B cell (primary cell): ENCODE results near the gene EPHB1. TPM values are rescaled to one million over a fixed set of nuclear protein-coding genes. Genes with fewer than 3 reads are reported as not detected.

Source experiments
- ATAC-seq: fragments of 200-7000 bp; cut with Tn5 transposase; one replicate; pipeline ENCODE4 v1.10.0; 2021; ENCODE audit warnings: low read depth, mild to moderate bottlenecking, moderate number of reproducible peaks, moderate library complexity
- CTCF ChIA-PET: fragments of 350-600 bp; sonication (Branson Sonifier 250); formaldehyde crosslinking; loops from one replicate; lab custom pipeline; 2021; ENCODE audit warnings: antibody characterized with exemption, inconsistent platforms; lab: Charles Lee
- POLR2A ChIA-PET: fragments of 350-600 bp; sonication (Branson Sonifier 250); formaldehyde crosslinking; loops from one replicate; lab custom pipeline; 2021; ENCODE audit warnings: antibody characterized with exemption; lab: Charles Lee
- DNase-seq: peaks from one replicate; pipeline ENCODE4 v3.0.0; 2013
- H2AFZ ChIP-seq: 2 replicates; pipeline ENCODE4 v1.6.1; 2012; ENCODE audit warnings: mild to moderate bottlenecking, low read depth, low read length; ENCODE audit not compliant: insufficient read depth, poor library complexity, severe bottlenecking
- H3K27ac ChIP-seq, 2 donors: 1 replicate in 1 of 2; 2 replicates in 1 of 2; pipeline ENCODE4 v1.5.1; 2012 to 2013; ENCODE audit warnings: low read length in 2 of 2, mild to moderate bottlenecking in 2 of 2, moderate library complexity in 1 of 2
- H3K27me3 ChIP-seq, 4 experiments: fragments of 200-600 bp in 1 of 4; sonication (generic) in 1 of 4; replicated peaks in 1 of 4; 1 replicate in 2 of 4; 2 replicates in 2 of 4; pipeline versions ENCODE4 v1.6.1 to v1.7.0; 2013 to 2016; ENCODE audit warnings: low read length in 3 of 4, mild to moderate bottlenecking in 2 of 4, mixed read lengths in 1 of 4, moderate library complexity in 1 of 4; ENCODE audit not compliant: insufficient read depth in 4 of 4, control insufficient read depth in 3 of 4; ENCODE audit errors: control extremely low read depth in 1 of 4
- H3K36me3 ChIP-seq, 2 experiments: replicated peaks in 1 of 2; 1 replicate in 1 of 2; 2 replicates in 1 of 2; pipeline versions ENCODE4 v1.6.1 to v1.7.1; 2013; ENCODE audit warnings: low read length in 1 of 2; ENCODE audit not compliant: insufficient read depth in 2 of 2, control insufficient read depth in 1 of 2; ENCODE audit errors: control extremely low read depth in 1 of 2, extremely low read depth in 1 of 2
- H3K4me1 ChIP-seq, 2 donors: fragments of 200-600 bp in 1 of 2; sonication (generic) in 1 of 2; 1 replicate in 1 of 2; 2 replicates in 1 of 2; pipeline versions ENCODE4 v1.5.1 to v1.6.1; 2013 to 2017; ENCODE audit warnings: low read length in 2 of 2; ENCODE audit not compliant: control insufficient read depth in 2 of 2, insufficient read depth in 2 of 2
- H3K4me2 ChIP-seq: replicated peaks from 2 replicates; pipeline ENCODE3; 2012; ENCODE audit warnings: mild to moderate bottlenecking, low read depth, low read length; ENCODE audit not compliant: poor library complexity, severe bottlenecking
- H3K4me3 ChIP-seq, 5 experiments: fragments of 200-600 bp in 1 of 5; sonication (generic) in 1 of 5; 1 replicate in 3 of 5; 2 replicates in 2 of 5; pipeline versions ENCODE4 v1.5.1 to v1.7.0; 2011 to 2016; ENCODE audit warnings: low read length in 4 of 5, mild to moderate bottlenecking in 4 of 5, low read depth in 2 of 5, control low read depth in 1 of 5, moderate library complexity in 1 of 5; ENCODE audit not compliant: insufficient read depth in 1 of 5; ENCODE audit errors: control extremely low read depth in 1 of 5, extremely low read depth in 1 of 5
- H3K79me2 ChIP-seq: fragments of 200-600 bp; sonication (generic); one replicate; pipeline ENCODE4 v1.6.0; 2016; ENCODE audit warnings: low read length; ENCODE audit not compliant: control insufficient read depth, insufficient read depth
- H3K9ac ChIP-seq: fragments of 200-600 bp; sonication (generic); 2 replicates; pipeline ENCODE4 v1.6.1; 2017; ENCODE audit warnings: mild to moderate bottlenecking, low read length, moderate library complexity
- H3K9me3 ChIP-seq, 3 donors: one replicate each; pipeline versions ENCODE4 v1.6.1 to v1.7.1; 2013; ENCODE audit warnings: low read length in 2 of 3; ENCODE audit not compliant: control insufficient read depth in 2 of 3, insufficient read depth in 1 of 3; ENCODE audit errors: control extremely low read depth in 1 of 3
- H4K20me1 ChIP-seq: 2 replicates; pipeline ENCODE4 v1.6.0; 2012; ENCODE audit warnings: mild to moderate bottlenecking, low read length; ENCODE audit not compliant: insufficient read depth, control insufficient read depth, poor library complexity, severe bottlenecking
- H3K27ac Mint-ChIP-seq: one replicate; pipeline ENCODE4 v1.8.0; 2021; ENCODE audit warnings: mixed read lengths
- H3K27me3 Mint-ChIP-seq: one replicate; pipeline ENCODE4 v1.8.0; 2021; ENCODE audit warnings: mixed read lengths
- H3K4me1 Mint-ChIP-seq: one replicate; pipeline ENCODE4 v1.8.0; 2021; ENCODE audit warnings: mixed read lengths
- H3K4me3 Mint-ChIP-seq: one replicate; pipeline ENCODE4 v1.8.0; 2021; ENCODE audit warnings: mixed read lengths
- H3K9me3 Mint-ChIP-seq: one replicate; pipeline ENCODE4 v1.8.0; 2022; ENCODE audit warnings: mixed read lengths; ENCODE audit not compliant: insufficient read depth
- CTCF ChIP-seq: fragments of 200-600 bp; IDR thresholded peaks from one replicate; pipeline ENCODE4 v1.8.0; 2022; ENCODE audit warnings: antibody characterized with exemption, mild to moderate bottlenecking
- EZH2 ChIP-seq: IDR thresholded peaks from 2 replicates; pipeline ENCODE4 v1.6.1; 2012; ENCODE audit warnings: borderline replicate concordance, low read depth, mild to moderate bottlenecking, moderate library complexity, low read length; ENCODE audit not compliant: insufficient read depth, poor library complexity, severe bottlenecking
- WGBS: methylation state at CpG from one replicate; pipeline ENCODE4 v1.1.5; 2013; ENCODE audit warnings: missing lambda C conversion rate; ENCODE audit not compliant: insufficient coverage; 5-methylcytosine and 5-hydroxymethylcytosine counted together
- intact Hi-C: fragments of 100-400 bp; cut with micrococcal nuclease; formaldehyde crosslinking; loops from one replicate; pipeline ENCODE4 v1.10.0; 2022
- polyA plus RNA-seq: library from polyadenylated mRNA; depleted of rRNA; stranded (reverse); fragments of >200 nt; gene quantifications from 2 replicates; pipeline ENCODE4 v1.2.3, GENCODE V29; 2012
- total RNA-seq, 2 donors: library from RNA; stranded (reverse); fragments of 120-200 nt in 1 of 2; gene quantifications; 1 replicate in 1 of 2; 2 replicates in 1 of 2; pipeline versions ENCODE4 v1.2.3 to v1.2.4, GENCODE V29; 2013 to 2022

Gene EPHB1
- total and polyA plus RNA-seq, 2 donors (not counting 1 experiment from before 2014, with no cell fraction given) = 0.01 TPM; not detected in 1

- TF ChIP-seq EZH2 (no peak), CTCF (no peak)
- Histone ChIP-seq H2AFZ (no peak overlapping the region), H3K9me3 (no peaks in the 10 kb centered on the region), H3K27me3 (no peaks in the 10 kb centered on the region), H3K27ac (no peak overlapping the region), H3K36me3 (no peaks in the 10 kb centered on the region), H4K20me1 (no peaks in the 10 kb centered on the region), H3K79me2 (no peaks in the 10 kb centered on the region), H3K4me1 (no peaks in the 10 kb centered on the region), H3K4me3 (no peak overlapping the region), H3K9ac (no peak overlapping the region), H3K4me2 (no peak overlapping the region)
- POLR2A ChIA-PET = no interaction called here
- Mint-ChIP-seq H3K27ac (no peak overlapping the region), H3K9me3 (no peaks in the 10 kb centered on the region), H3K4me1 (no peaks in the 10 kb centered on the region), H3K27me3 (peaks cover 18% of the 10 kb centered on the region), H3K4me3 (no peak overlapping the region)
- no peak for ATAC-seq
- CTCF ChIA-PET = interaction anchor here (0.7 kb wide), 1 partner anchor 15 kb away, joined by 5 read pairs; no protein-coding TSS in a partner anchor
- no peak for DNase-seq
- intact Hi-C loops = no loop called here
- 83% methylated on average over 1 of the region's 2 CpGs for WGBS
These were observed 177.9 kb downstream of the EPHB1 start for GRCh38 chr3:134972836-134973455.

- Histone ChIP-seq H3K27me3 (no peaks in the 10 kb centered on the region), H3K9ac (no peak overlapping the region), H3K4me2 (no peak overlapping the region), H2AFZ (no peak overlapping the region), H3K9me3 (no peaks in the 10 kb centered on the region), H3K36me3 (no peaks in the 10 kb centered on the region), H3K27ac (no peak overlapping the region), H3K4me3 (no peak overlapping the region), H3K4me1 (no peaks in the 10 kb centered on the region), H3K79me2 (no peaks in the 10 kb centered on the region), H4K20me1 (no peaks in the 10 kb centered on the region)
- Mint-ChIP-seq H3K4me1 (no peaks in the 10 kb centered on the region), H3K27ac (no peak overlapping the region), H3K9me3 (no peaks in the 10 kb centered on the region), H3K4me3 (no peak overlapping the region), H3K27me3 (peaks cover 15% of the 10 kb centered on the region)
- no peak for ATAC-seq
- ChIA-PET POLR2A (no interaction called here), CTCF (no interaction called here)
- WGBS = 36% methylated on average over 3 of the region's 3 CpGs
- TF ChIP-seq EZH2 (no peak), CTCF (no peak)
- DNase-seq = no peak
- intact Hi-C loops = no loop called here
These were observed 179.6 kb downstream of the EPHB1 start for GRCh38 chr3:134974624-134975023.
